GM19238 (cell line): ENCODE data around the gene CCDC12.
"Not testable (repeated sequence)": the region's sequence is repeated elsewhere in the genome, so short reads cannot be mapped to it uniquely, and the experiment has no call there.

Experiments used
- DNase-seq: peaks from one replicate; pipeline ENCODE4 v3.0.0; 2011; ENCODE audit warnings: low spot score; ENCODE audit not compliant: insufficient read length

Gene CCDC12

GRCh38 chr3:46981932-46982471, 5.5 kb upstream of the CCDC12 start:
- no peak for DNase-seq

DNA sequence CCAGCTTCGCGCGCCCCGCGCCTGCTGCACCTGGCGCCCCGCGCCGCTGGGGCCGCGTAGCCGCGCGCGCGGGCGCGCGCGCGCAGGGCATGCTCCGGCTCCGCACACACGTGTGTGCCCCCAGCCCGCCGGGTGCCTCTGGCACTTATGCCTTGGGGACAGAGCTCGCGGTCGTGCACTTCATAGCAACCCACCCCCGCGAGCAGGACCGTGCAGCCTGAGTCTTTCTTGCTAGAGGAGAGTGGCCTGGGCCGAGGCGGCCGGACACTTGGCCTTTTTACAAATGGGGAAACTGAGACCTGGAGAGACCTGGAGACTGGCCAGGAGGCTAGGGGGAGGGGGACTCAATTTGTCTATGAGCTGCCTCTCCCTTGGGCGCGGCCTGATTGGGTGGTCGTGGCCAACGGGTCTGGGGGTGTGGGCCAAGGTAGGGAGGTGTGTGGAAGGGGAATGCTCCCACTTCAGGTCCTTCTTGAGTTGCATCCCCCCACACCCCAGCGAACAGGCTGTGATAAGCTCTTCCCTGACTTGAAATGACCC, 3.5 kb upstream of the CCDC12 start:
- no peak for DNase-seq

DNA sequence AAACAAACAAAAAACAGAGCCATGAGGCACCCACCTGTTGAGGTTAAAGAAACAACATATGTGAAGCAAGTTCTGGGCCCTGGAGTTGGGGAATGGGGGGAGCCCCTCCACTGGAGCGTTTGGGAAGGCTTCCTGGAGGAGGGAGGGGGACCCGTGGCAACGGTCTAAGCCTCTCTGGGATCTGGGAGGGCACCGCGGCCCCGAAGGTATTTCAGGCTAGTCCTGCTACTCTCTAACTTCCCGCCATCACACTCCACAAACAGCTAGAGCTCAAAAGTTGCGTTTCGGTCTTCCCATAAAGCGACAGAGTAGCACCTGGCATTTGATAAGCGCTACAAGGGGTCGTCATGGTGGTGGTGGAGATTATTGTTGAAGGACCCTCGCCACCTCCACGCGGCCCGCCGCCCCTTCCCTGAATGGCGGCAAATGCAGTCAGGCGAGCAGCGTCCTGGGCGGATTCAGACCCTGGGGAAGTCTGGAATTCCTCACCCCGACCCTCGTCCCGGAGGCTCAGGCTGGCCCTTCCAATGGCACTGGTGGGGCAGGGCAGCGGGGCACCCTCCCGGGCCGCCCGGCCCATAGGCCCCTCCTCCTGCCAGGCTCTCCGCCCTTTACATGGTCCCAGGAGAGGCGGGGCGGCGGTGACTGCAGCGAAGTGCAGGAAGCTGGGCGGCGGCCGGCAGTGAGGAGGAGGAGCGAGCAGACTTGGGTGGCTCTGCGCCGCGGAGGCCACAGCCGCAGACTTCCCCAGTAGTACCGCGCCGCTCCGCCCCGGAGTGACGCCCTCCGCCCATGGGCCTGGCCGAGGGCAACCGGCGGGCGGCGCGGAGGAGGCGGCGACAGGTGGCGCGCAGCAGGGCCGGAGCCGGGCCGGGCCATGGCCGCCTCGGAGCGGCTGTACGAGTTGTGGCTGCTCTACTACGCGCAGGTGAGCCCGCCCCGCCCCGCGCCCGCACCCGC, 2.7 kb upstream of the CCDC12 start, which contains the start of gene NBEAL2:
NBEAL2 (plus strand) TSS at position 682 of the 960 bp plus-strand sequence; CDS start at position 878, 196 bp downstream.
- peak; percentile 95 for DNase-seq

DNA sequence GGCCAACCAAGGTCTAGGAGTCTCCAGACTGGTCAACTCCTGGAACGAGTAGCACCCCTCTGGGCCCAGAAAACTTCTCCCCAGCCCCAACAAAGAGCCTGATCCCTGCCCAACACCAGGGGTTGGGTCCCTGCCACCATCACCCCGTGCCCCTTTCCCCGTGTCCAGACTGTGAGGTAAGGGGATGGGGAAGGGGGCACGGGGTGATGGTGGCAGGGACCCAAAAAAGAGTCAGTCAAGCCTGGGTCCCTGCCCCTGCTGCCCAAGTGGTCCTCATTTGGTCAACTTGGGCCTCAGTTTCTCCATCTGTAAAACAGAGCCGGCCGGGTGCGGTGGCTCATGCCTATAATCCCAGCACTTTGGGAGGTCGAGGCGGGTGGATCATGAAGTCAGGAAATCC, 1.8 kb upstream of the CCDC12 start:
- DNase-seq, result no peak

DNA sequence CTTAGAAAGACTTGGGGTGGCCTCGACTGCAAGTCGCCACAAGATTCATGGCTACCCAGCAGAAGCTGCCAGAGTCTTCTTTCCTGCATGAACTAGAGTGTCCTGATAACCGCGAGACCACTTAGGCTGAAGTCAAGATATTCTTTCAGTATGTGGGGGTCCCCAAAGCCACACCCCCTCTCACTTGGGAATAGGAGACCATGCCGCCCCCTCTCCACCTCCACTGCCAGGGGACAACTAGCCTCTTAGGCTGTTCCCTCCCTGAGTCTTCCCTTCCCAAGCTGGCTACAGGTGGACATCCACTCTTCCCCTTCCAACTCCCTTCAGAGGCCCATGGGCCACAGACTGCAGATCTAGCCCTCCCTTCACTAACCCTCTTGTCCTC, 1.3 kb upstream of the CCDC12 start:
- DNase-seq, result no peak

DNA sequence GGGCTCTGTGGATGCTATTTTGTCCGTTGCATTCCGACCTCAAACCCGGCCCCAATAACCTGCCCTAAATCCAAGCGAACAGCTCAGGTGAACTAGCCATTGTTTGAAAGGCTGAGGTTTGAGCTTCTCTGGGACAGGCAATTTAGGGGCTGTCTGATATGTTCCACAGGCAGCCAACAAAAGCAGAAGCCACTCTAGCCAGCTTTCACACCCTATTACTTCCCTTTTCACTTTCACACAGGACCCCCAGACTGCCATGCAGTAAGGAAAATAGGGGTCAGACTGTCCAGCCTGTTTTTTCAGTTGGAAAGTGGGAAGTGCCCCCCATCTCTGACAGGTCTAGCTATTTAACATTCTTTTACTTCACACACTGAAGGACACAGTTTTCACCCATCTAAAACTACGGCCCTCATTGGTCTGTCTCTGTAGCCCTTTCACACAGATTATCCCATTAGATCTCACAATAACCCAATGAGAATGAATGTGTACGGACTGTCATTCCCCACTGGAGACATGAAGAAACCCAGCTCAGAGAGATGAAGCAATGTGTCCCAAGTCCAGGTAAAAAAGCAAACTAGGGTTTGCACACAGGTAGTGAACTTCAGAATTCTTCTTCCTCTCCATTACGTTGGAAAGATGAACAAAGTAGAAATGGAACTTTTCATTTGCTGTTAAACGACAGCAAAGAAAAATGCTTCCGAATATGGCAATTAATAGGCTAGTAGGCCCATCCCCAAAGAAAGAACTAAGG, 1.9 kb downstream of the CCDC12 start:
- DNase-seq, result no peak

DNA sequence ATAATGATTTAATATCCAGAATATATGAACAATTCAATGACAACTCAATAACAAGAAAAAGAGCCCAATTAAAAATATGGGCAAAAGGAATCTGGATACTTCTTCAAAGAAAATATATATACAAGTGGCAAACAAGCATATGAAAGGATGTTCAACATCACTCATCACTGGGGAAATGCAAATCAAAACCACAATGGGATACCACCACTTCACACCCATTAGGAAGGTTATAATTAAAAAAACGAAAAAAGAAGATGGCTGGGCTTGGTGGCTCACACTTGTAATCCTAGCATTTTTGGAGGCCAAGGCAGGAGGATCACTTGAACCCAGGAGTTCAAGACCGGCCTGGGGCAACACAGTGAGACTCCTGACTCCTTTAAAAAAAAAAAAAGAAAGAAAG, 4.1 kb downstream of the CCDC12 start:
- no peak for DNase-seq

GRCh38 chr3:46971742-46972141, 4.8 kb downstream of the CCDC12 start:
- no peak for DNase-seq

DNA sequence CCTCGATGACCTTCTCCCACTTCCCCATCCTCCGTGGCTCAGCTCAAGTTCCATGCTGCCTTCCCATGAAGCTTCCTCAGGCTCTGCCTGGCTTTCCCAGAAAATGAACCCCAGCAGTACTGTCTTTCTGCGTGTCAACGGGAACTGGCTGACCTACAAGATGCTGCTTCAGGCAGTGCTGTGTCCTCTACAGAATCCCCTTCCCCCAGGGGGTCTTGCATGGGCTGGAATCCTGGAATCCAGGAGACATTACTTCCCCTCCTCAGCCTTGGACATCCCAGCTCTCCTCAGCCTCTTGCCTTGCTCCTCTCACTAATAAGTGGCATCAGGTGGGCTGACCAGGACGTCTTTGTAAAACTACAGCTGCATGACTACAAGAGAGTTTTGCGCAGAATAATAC, 5.4 kb downstream of the CCDC12 start:
- no peak for DNase-seq

DNA sequence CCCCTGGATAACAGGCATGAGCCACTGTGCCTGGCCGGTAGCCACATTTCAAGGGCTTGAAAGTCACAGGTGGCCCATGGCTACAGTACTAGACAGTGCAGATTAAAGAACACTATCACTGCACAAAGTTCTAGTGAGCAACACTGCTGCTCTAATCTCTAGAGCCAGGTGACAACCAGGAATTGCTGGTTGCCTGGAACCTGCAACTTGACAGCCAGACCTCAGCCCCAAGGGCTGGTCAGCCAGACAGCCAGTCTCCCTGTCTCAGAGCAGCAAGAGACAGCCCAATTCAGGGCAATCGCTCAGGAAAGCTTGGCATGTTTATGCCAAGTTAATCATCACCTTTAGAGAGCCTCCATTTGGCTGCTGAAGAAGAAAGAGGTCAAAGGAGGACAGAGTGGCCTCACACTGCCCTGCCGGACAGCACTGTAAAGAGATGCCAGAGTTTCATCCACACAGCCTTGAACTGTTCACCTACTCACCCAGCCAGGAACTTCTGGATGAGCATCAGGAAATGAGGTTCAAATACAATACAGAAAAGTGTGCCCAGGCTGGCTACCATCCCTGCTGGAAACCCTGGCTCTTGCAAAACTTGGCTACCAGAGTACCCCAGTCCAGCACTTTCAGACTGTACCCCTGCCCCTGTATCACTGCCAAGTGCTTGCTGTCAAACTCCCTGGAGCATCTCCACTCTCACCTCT, 6.0 kb downstream of the CCDC12 start:
- no peak for DNase-seq

DNA sequence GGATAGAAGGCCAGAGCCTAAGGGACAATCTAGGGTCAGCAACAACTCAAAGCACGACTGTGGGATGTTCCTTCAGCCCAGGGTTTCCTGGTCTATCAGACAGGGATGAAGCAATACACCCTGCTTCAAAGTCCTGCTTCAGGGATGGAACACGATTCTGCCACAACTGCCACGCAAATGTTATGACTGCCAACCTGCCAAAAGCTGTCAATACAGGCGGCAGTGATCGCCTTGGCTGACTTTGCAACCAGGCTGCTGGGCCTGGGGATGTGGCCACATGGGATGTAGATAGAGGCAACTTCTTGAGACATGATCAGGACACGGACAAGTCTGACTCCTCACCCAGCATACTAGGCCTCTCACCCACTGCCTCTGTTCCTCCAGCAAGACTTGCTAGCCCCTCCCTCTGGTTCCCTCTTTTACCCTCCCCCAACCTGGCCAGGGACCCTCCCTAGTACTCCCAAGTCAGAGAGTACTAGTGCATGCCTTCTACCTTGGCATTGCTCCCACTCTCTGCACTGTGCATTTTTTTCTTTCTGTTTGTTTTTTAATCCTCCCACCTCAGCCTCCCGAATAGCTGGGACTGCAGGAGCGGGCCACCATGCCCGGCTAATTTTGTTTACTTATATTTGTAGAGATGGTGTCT, 7.6 kb downstream of the CCDC12 start:
- no peak for DNase-seq

DNA sequence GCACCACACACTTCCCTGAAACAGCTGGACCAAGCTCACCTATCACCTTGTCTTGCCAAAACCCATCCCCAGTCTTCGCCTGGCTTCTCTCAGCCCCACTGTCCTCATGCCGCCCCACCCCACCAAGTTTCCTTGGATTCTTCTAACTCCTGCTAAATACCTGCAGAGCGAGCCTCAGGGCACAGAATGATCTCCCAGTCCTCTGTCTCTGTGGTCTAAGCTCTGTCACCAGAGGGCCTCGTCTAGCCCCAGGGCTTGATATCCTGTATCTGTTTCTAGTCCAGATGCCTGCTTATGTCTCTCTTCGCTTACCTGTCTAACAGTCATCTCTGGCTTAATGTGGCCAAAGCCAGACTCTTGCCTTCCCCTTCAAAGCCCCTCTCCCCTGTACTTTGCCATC, 9.7 kb downstream of the CCDC12 start:
- DNase-seq, result no peak

GRCh38 chr3:46965151-46965550, 11.4 kb downstream of the CCDC12 start:
- no peak for DNase-seq

DNA sequence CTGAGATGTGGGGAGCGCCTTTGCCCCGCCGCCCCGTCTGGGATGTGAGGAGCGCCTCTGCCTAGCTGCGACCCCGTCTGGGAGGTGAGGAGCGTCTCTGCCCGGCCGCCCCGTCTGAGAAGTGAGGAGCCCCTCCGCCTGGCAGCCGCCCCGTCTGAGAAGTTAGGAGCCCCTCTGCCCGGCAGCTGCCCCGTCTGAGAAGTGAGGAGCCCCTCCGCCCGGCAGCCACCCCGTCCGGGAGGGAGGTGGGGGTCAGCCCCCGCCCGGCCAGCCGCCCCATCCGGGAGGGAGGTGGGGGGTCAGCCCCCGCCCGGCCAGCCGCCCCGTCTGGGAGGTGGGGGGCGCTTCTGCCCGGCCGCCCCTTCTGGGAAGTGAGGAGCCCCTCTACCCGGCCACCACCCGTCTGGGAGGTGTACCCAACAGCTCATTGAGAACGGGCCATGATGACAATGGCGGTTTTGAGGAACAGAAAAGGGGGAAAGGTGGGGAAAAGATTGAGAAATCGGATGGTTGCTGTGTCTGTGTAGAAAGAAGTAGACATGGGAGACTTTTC, 12.4 kb downstream of the CCDC12 start:
- DNase-seq, result not testable (repeated sequence)

- DNase-seq, result no peak
Measured at GRCh38 chr3:46962990-46963389, 13.6 kb downstream of the CCDC12 start.

- DNase-seq, result no peak
Measured at GRCh38 chr3:46962427-46962826, 14.1 kb downstream of the CCDC12 start.

DNA sequence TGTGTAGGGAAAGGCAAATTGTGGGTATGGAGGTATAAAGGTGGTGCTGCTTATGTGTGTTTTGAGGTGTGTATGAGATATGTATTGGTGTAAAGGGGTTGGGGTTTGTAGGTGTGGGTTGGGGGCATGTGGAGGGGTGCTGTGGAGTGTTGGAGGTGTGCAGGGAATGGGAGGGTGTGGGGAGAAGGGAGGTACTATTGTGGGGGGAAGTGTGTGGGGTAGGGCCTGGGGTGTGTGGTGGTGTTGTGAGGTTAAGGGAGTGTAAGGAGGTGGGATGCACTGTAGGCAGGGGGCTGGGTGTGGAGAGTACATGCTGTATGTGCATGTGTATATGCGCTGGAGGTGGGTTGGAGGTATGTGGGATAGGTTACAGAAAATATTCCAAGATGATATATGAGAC, 15.7 kb downstream of the CCDC12 start:
- no peak for DNase-seq

DNA sequence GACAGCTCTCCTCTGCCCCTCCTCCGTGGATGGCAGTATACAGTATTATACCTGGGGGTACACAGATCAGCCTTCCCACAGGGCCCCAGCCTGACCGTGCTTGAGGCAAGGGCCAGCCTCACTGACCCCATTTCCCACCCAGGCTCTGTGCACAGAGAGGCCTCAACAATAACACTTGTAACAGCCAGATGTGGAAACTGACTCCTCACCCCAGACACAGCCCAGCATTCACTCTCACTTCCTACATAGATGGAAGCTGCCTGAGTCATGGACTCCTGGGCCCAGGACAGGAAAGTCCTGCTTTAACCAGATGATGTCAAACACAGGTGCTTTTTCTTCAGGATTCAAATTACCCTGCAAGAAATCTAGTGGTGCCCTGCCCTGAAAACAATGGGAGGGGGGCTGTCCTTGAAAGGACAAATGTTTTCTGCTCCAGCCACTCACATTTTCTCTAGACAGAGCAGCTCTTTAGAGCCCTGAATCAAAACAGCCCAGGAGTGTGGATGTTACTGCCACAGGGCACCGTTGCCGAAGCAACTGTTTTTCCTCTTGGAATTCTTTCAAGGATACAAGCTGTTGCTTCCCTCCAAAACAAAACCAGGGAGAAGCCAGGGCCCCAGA, 16.4 kb downstream of the CCDC12 start:
- no peak for DNase-seq

- no peak for DNase-seq
Measured at GRCh38 chr3:46959161-46959511, 17.4 kb downstream of the CCDC12 start.
